ENCODE data around the gene NR6A1. TPM values are rescaled to one million over a fixed set of nuclear protein-coding genes. Genes with fewer than 3 reads are reported as not detected.

NR6A1 gene
- total RNA-seq, 1 experiment from 2014 or later = 99.3 TPM

GRCh38 chr9:124674651-124675050 lies 96.5 kb downstream of the NR6A1 start:
- Histone ChIP-seq H3K79me2 (ENCODE audit: insufficient read depth, low read length) (peaks cover 4% of the 10 kb centered on the region; the same call in 1 of the 2 replicates), H3K9me3 (ENCODE audit: control insufficient read depth, low read depth, low read length) (no peaks in the 10 kb centered on the region), H2AK5ac (ENCODE audit: insufficient read length, low read length) (no peak overlapping the region), H4K8ac (replicated peaks; ENCODE audit: insufficient read length, low read depth, low read length) (no peak overlapping the region), H3K23ac (ENCODE audit: insufficient read length, low read depth, low read length) (no peak overlapping the region), H2BK120ac (ENCODE audit: low read depth, low read length, poor library complexity, severe bottlenecking) (no peak overlapping the region), H3K4me2 (ENCODE audit: insufficient read depth, insufficient read length, low read length) (no peak overlapping the region), H2BK15ac (ENCODE audit: low read depth, low read length) (no peak overlapping the region), H4K20me1 (ENCODE audit: control insufficient read depth, insufficient read depth, insufficient read length) (no peaks in the 10 kb centered on the region), H3K4ac (ENCODE audit: low read depth, low read length) (no peak overlapping the region), H3K56ac (ENCODE audit: insufficient read length, low read depth, low read length) (no peak overlapping the region), H3K23me2 (ENCODE audit: insufficient read length, low read depth, low read length, poor library complexity, severe bottlenecking) (no peaks in the 10 kb centered on the region), H3K4me1 (ENCODE audit: insufficient read depth, low read length) (no peaks in the 10 kb centered on the region; the same call in 1 of the 2 replicates), H3K27me3 (ENCODE audit: insufficient read depth, low read length) (no peaks in the 10 kb centered on the region), H3K18ac (ENCODE audit: insufficient read length, low read depth, low read length) (no peak overlapping the region), H2BK5ac (ENCODE audit: insufficient read length, low read length) (no peak overlapping the region), H2AFZ (ENCODE audit: low read length) (no peak overlapping the region), H4K5ac (ENCODE audit: insufficient read length, low read depth, low read length) (no peak overlapping the region), H3T11ph (ENCODE audit: low read length) (no peak overlapping the region), H2BK12ac (ENCODE audit: insufficient read length, low read depth, low read length) (no peak overlapping the region), H3K27ac (ENCODE audit: insufficient read length, low read depth, low read length) (no peak overlapping the region), H3K14ac (ENCODE audit: insufficient read depth, low read length) (no peak overlapping the region), H3K79me1 (ENCODE audit: insufficient read depth, low read depth, low read length, poor library complexity, severe bottlenecking) (no peaks in the 10 kb centered on the region), H4K91ac (ENCODE audit: insufficient read length, low read depth, low read length) (no peak overlapping the region), H2BK20ac (ENCODE audit: low read depth, low read length, poor library complexity, severe bottlenecking) (no peak overlapping the region), H3K9ac (ENCODE audit: extremely low read depth, insufficient read length, low read length) (no peak overlapping the region)
- WGBS (ENCODE audit: extremely low coverage, insufficient read length, low lambda C conversion rate) = no CpG with 5 or more reads among the region's 2 CpGs
- Mint-ChIP-seq H3K9me3 (no peaks in the 10 kb centered on the region), H3K4me3 (no peak overlapping the region), H3K36me3 (ENCODE audit: insufficient read depth in 1 of 3, low read depth in 3 of 3) (no peaks in the 10 kb centered on the region), H3K27ac (no peak overlapping the region), H3K4me1 (peaks cover 4 to 10% of the 10 kb centered on the region in 2 experiments; a peak in 2 of 4 replicates), H3K27me3 (ENCODE audit: low read depth) (no peaks in the 10 kb centered on the region)
- no peak for DNase-seq
- no peak for TF ChIP-seq CTCF (conservative IDR thresholded peaks at IDR 0.05)

Data from H9 (cell line).